NCI-H345 treated with DMSO at 0.1 percent for 48 hours (cell line): ENCODE data around the gene THEM5.
"Not testable (repeated sequence)": the region's sequence is repeated elsewhere in the genome, so short reads cannot be mapped to it uniquely, and the experiment has no call there.

ENCODE experiments used
- DNase-seq: peaks from one replicate; lab custom pipeline; 2025; ENCODE audit not compliant: unreplicated experiment; lab: John Stamatoyannopoulos, UW

The THEM5 gene

DNA sequence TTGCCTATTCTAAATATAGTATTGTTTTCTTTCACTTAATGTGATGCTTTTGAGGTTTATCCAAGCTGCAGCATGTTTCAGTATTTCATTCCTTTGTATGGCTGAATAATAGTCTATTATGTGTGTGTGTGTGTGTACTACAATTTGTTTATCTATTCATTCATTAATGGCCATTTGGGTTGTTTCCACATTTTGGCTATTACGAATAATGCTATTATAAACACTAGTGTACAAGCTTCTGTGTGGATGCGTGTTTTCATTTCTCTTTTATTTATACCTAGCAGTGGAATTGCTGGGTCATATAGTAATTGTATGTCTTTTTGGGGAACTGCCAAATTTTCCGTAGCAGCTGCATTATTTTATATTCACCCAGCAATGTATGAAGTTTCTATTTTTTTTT is 15.0 kb upstream of the THEM5 start:
- no peak for DNase-seq

DNA sequence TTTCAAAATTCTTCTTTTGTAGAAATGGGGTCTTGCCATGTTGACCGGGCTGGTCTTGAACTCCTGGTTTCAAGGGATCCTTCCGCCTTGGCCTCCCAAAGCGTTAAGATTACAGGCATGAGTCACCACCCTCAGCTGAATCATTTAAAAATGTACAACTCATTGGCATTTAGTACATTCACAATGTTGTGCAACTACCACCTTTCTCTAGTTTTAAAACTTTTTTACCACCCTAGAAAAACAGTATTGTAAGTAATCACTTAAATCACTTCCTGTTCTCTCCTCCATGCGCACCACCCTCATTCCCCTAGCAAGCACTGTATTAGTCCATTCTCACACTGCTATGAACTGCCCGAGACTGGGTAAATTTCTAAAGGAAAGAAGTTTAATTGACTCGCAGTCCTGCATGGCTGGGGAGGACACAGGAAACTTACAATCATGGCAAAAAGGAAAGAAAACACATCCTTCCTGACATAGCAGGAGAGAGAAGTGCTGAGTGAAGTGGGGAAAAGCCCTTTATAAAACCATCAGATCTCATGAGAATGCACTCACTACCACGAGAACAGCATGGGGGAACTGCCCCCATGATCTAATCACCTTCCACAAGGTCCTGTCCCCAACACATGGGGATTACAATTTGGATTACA is 14.4 kb upstream of the THEM5 start:
- DNase-seq = no peak

- no peak for DNase-seq
Measured at GRCh38 chr1:151867321-151867720, 13.8 kb upstream of the THEM5 start.

- no peak for DNase-seq
Measured at GRCh38 chr1:151864411-151864810, 10.9 kb upstream of the THEM5 start.

DNA sequence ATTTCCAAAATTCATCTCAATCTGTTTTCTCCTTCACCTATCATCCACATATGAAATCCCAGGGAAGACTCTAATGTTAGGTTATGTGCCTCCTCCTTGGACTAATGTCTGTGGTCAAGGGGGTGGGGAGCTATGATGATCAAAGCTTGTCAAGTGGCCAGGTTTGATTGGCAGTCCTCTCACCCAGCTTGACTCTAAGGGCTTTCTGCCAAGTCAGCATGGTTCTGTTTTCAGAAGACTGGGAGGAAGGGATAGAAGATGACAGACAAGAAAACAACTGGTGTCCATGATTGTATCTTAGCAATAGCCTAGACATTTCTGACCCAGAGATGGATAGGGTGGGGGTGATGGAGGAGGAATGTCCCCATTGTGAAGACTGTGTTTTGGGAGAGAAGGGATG is 9.1 kb upstream of the THEM5 start:
- no peak for DNase-seq

DNA sequence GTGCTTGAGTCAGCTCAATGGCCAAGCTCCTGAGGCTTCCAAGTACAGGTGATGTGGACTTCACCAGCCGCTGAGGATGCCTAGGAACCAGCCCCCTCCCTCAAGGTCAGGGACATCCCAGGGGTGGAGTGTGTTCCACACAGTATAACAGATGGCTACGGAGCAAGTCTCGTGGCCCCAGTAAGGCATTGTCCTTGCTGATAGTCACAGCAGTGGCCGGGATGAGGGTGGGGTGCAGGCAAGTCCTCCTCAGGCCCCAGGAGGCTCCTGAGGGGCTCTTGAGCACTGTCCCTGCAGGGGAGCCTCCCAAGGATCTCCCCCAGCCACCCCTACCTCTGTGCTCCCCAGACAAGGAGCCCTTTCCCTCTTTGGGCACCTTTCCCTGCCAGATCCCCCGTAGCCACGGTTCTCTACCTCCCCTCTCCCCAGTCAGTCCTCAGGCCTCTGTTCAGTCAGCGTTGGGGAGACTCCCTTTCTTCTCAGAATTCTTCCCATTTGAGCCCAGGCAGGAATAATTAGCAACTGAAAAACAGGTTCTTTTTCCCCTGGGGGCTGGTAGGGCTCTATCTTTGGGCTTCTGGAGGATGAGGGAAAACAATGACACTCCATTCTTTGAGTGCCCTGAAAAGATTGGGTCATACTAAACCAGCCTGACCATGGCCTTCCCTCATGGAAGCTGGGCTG is 7.1 kb upstream of the THEM5 start:
- DNase-seq = no peak

- DNase-seq = no peak
Measured at GRCh38 chr1:151859891-151860293, 6.4 kb upstream of the THEM5 start.

GRCh38 chr1:151858886-151859665 is 5.6 kb upstream of the THEM5 start:
- DNase-seq = no peak

DNA sequence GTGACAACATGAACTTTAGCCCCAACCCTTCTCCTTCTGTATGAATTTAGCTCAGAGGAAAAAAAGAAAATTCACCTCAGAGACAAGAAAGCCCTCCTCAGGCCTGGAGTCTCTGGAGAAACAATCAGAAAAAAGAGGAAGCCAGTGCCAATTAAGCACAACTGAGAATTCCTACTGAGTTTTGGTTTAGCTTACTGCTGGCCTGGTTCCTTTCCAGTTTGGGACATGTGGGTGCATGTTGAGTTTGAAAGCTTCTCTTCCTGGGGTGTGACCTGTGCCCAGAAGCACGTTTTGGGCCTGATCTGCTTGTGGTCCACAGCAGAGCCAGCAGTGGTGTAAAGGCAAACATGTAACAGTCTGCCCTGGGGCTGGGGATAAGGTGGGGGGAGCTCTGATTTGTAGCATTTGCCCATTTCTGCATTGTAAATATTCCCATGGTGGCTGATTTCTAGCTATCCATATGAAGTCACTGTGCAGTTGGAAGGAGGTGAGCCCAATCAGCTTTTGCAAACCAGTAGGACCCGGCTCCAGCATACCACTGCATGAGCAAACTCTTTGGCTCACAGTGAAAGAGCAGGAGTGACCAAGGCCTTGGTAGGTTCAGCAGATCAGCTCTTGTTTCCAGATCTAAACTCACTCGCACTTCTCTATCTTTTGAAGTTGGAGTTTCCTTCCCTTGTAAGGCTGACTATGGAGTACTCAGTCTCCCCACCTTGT is 4.7 kb upstream of the THEM5 start:
- no peak for DNase-seq

DNA sequence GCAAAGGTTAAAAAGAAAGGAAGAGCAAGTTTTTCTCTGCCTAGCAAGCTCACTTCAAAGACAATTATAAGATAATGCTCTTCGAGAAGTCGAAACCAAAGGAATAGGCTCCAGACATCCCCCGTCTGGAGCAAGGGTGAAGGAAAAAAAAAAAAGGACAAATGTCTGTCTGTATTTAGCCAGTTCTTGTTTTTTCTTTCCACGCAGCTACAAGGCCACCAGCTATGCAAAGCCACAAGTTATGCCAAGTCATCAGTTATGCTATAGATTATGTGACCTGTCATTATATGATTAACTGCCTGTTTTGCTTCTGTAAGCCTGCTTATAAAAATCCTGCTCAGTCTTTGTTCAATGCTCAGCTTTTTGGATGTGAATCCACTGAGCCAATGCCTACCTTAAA is 2.4 kb upstream of the THEM5 start:
- no peak for DNase-seq

DNA sequence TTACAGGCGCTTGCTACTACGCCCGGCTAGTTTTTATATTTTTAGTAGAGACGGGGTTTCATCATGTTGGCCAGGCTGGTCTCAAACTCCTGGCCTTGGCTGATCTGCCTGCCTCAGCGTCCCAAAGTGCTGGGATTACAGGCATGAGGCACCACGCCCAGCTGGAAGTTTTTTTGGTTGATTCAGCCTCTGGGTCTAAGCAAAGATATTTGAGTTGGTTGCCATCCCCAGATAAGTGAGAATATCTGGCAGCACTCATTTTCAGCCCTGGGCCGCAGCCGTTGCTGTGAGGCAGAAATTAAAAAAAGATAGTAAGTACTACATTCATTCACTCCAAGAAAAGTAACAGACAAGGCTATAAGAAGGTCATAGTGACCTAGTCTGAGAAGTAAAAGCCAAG is 2.0 kb upstream of the THEM5 start:
- not testable (repeated sequence) for DNase-seq

DNA sequence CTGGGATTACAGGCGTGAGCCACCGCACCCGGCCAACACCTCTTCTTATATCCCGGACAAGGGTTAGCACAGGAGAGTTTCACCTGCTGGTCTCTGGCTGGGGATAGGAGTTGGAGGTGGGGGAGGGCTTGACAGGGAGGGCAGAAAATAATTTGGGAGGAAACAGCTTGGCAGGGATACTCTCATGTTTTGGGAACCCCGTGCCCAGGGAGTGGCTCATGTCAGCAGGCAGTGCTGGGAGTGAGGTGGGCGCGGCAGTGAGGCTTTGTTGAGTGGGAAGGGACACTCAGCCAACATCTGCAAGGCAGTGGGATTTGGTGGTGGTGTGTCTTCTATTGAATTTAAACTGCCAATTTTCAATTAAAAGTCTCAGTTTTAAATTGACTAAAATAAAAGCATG is 1.1 kb upstream of the THEM5 start:
- DNase-seq = no peak

GRCh38 chr1:151852733-151853132 is 779 bp downstream of the THEM5 start:
- DNase-seq = no peak

DNA sequence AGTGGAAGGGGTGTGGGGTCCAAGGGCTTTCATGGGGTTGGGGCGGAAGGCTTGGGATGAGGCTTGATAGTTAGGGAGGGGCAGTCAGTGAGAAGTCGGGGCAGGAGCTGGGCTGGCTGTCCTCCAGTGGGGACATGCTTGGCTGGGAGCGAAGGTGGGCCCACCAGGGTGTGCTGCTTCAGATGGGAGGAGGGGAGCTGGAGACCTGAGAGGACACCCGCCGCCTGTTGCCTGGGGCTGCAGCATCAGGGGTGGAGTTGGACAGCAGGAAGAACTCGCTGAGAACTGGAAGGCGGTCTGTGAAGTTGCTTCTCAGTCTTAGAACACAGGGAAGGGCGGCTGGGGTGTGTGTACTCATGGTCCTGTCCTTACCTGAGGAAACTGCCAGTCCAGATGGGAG is 1.6 kb downstream of the THEM5 start:
- DNase-seq = no peak

GRCh38 chr1:151849871-151850270 is 3.6 kb downstream of the THEM5 start:
- no peak for DNase-seq

DNA sequence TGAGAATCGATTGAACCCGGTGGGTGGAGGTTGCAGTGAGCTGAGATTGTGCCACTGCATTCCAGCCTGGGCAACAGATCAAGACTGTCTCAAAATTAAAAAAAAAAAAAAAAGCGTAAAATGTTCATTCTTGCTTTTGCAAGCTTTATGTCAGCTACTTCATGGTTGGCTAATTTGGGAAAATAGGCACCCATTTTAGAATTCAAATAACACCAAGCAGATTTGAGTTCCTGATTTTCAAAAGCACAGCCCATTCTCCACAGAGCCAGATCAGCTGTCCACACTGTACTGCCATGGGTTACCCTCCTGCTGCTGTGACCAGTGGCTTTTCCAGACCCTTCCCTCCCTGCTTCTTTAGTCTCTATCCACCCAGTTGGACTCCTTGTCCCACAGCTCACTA is 4.4 kb downstream of the THEM5 start:
- DNase-seq = no peak

DNA sequence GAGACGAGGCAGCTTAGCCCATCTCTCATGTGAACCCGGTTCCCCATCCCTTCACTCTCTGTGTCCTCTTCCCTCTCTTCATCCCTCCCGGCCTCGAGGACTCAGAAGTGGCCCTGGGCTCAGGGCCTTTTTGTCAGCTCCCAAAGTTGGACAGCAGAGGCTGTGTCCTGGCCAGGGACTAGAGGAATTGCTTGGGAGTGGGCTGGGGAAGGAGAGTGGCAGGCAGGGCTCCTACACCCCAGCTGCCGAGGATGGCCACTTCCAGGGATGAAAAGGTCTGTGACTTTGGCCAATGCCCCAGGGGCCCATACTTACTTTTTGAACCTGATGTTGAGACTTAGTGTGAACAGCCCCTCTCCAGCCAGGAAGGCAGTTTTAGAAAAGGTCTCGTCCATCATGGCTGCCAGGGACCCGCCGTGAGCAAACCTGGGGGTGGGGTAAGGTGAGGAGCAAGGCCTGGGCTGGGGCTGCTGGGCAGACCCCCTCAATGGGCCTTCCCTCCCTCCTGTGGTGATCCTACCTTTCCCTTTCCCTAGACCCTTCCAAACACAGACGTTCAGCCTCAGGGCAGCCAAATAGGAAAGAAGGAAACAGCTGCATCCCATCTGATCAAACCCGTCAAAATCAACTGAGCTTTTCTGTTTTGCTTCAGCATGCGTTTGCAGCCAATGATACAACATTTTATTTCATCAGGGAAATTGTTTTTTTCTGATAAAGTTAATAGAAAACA is 5.5 kb downstream of the THEM5 start:
- no peak for DNase-seq

DNA sequence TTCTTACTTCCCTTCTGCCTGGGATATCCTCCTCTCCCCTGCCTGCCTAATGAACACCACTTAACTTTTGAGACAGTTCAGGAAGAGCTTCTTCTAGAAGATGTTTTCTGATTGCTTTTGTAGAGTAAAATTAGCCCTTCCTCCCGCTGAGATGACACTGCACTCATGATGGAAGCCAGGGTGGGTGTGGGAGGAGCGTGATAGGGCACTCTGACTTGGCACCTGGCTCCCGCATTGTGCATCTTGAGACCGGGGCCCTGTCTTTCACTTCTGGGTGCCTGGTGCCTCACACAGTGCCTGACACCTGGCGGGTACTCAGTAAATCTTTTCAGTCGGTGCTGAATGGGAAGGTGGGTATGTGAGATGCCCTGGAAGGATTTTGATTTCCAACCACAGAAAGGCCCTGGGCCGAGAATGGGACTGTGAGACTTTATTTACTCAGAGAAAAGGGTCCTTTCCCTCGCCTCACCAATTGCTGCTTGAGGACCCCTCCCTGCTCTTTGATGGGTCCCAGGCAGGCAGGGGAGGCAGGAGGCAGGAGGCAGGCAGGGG is 6.8 kb downstream of the THEM5 start:
- DNase-seq = no peak

- DNase-seq = no peak
Measured at GRCh38 chr1:151846062-151846568, 7.4 kb downstream of the THEM5 start.

DNA sequence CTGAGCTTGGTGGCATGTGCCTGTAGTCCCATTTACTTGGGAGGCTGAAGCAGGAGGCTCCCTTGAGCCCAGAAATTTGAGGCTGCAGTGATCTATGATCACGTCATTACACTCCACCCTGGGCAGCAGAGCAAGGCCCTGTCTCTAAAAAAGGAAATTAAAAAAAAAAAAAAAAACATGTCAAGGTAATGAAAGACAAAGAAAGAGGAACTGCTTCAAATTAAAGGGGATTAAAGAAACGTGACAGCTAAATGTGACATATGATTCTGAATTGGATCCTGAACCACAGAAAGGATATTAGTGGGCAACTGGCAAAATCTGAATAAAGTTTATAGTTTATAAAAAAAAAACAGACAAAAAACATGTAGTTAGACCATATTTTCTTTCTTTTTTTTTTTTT is 10.1 kb downstream of the THEM5 start:
- DNase-seq = no peak
